ENCODE measurements around the gene LYVE1.

Gene LYVE1

DNA sequence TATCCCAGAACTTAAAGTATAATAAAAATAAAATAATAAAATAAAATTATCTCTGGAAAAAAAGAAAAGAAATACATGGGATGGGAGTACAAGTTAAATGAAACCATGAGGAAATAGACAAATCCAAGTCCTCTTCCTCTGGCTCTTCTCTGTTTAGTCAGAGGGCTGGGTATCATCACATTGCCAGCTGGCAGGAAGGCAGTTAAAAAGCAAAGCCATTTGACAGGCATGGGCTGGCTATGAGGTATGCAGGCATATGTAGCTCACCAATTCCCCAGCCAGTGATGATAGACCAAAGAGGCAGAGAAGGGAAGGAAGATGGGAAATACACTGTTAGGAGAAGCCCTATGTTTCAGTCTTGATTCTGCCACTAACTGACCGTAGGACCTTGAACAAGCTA is 6.5 kb downstream of the LYVE1 start:
- H3K4me3 ChIP-seq (ENCODE audit: low read depth, low read length) = no peak overlapping the region
- no peak for DNase-seq (ENCODE audit: low read depth)
- TF ChIP-seq, protein P1, sequence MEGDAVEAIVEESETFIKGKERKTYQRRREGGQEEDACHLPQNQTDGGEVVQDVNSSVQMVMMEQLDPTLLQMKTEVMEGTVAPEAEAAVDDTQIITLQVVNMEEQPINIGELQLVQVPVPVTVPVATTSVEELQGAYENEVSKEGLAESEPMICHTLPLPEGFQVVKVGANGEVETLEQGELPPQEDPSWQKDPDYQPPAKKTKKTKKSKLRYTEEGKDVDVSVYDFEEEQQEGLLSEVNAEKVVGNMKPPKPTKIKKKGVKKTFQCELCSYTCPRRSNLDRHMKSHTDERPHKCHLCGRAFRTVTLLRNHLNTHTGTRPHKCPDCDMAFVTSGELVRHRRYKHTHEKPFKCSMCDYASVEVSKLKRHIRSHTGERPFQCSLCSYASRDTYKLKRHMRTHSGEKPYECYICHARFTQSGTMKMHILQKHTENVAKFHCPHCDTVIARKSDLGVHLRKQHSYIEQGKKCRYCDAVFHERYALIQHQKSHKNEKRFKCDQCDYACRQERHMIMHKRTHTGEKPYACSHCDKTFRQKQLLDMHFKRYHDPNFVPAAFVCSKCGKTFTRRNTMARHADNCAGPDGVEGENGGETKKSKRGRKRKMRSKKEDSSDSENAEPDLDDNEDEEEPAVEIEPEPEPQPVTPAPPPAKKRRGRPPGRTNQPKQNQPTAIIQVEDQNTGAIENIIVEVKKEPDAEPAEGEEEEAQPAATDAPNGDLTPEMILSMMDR (IDR thresholded peaks at IDR 0.05; ENCODE audit: control insufficient read depth, extremely low read depth, insufficient read depth) = no peak

DNA sequence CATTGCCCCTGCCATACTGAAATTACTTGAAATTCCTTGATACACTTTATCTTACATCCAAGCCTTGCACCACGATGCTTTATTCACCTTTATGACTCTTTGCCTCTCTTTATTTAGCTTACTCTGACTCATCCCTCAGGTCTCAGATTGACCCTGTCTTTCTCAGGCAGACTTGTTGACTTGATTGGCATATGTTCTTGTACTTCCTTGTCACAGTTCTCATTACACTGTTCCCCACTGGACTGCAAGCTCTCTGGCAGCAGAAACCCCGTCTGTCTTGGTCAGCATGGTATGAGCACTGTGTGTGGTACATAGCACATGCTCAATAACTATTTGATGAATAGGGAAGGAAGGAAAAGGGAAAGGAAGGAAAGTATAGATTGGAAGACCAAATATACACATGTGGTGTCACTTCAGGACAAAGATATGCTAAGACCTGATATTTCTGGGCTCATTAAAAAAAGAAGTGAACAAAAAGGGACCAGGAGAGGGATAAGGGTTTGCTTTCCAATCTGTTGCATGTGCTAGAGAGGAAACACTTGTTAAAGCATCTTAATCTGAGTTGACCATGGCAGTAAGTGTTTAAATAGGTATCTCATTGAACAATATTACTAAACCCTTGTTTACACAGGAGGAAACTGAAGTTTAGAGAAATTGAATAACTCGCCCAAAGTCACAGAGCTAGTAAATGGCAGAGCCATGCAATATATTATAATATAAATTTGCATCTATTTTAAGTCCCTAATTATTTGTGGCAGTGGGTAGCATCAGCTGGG is 7.2 kb downstream of the LYVE1 start:
- no peak overlapping the region for H3K4me3 ChIP-seq (ENCODE audit: low read depth, low read length)
- TF ChIP-seq, protein P1 (IDR thresholded peaks at IDR 0.05; ENCODE audit: control insufficient read depth, extremely low read depth, insufficient read depth) = no peak
- DNase-seq (ENCODE audit: low read depth) = no peak

DNA sequence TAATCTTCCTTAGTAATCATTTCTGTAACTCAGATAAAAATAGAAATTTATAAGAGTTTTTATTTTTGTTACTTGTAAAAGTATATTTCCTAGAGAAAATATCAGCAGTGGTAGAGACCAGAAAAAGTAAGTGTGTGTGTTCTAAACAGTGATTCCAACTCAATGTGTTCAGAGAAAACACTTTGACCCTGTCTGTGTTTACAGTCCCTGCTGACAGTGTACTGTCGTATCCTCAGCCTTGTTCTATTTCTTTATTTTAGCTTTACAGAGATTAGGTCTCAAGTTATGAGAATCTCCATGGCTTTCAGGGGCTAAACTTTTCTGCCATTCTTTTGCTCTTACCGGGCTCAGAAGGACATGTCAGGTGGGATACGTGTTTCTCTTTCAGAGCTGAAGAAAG is 10.2 kb downstream of the LYVE1 start:
- no peak overlapping the region for H3K4me3 ChIP-seq (ENCODE audit: low read depth, low read length)
- no peak for DNase-seq (ENCODE audit: low read depth)
- TF ChIP-seq, protein P1 (IDR thresholded peaks at IDR 0.05; ENCODE audit: control insufficient read depth, extremely low read depth, insufficient read depth) = no peak

DNA sequence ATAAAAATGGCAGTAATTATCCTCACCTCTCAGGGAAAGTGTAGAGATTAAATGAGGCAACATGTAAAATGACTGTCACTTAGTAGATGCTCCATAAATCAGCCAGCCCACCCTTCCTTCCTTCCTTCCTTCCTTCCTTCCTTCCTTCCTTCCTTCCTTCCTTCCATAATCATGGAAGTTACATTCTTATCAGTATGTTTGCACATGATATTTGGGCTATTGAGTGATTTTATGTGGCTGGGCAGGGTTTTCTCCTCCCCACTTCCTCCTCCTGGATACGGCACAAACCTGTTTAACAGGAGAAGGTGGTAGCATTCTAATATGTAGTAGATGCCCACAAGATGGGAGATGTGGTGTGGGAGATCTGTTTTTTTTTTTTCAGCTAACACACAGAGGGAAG is 11.9 kb downstream of the LYVE1 start:
- no peak overlapping the region for H3K4me3 ChIP-seq (ENCODE audit: low read depth, low read length)
- TF ChIP-seq, protein P1 (IDR thresholded peaks at IDR 0.05; ENCODE audit: control insufficient read depth, extremely low read depth, insufficient read depth) = no peak
- no peak for DNase-seq (ENCODE audit: low read depth)

DNA sequence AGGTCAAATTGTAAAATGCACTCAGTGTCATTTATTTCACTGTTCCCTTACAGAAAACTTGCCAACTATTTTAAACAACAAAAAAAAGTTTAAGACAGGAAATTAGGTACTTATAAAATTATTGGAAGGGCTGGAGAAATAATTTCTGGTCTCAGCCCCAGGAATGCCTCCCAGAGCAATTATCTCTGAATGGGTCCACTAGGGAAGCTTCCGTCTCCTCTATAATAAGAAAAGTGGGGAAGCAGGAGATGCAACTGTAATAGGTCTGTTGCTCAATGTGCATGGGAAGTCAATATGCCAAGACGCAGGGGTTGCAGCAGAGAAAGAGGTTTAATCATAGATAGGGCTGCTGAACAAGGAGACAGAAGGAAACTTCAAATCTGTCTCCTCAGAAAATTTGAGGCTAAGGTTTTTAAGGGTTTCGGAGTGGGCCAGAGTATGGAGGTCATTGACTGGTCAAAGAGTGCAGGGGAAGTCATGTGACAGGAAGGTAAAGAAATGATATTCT is 16.6 kb downstream of the LYVE1 start:
- TF ChIP-seq, protein P1 (IDR thresholded peaks at IDR 0.05; ENCODE audit: control insufficient read depth, extremely low read depth, insufficient read depth) = no peak
- no peak for DNase-seq (ENCODE audit: low read depth)
- H3K4me3 ChIP-seq (ENCODE audit: low read depth, low read length) = no peak overlapping the region

DNA sequence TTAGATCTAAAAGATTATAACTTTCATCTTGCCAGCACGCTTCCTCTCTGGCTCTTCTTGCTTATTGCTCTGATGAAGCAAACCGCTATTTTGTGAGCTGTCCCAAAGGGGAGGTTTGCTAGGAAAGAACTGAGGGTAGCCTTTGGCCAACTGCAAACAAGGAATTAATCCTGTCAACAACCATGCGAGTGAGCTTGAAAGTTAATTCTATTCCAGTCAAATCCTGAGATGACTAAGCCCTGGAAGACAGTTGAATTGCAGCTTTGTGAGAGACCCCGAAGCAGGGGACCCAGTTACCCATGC is 17.2 kb downstream of the LYVE1 start:
- TF ChIP-seq, protein P1 (IDR thresholded peaks at IDR 0.05; ENCODE audit: control insufficient read depth, extremely low read depth, insufficient read depth) = no peak
- DNase-seq (ENCODE audit: low read depth) = no peak
- H3K4me3 ChIP-seq (ENCODE audit: low read depth, low read length) = no peak overlapping the region

Measured in LNCaP clone FGC (cell line).